Thymus (tissue), 14 donors: ENCODE results near the gene PAK3. TPM values are rescaled to one million over a fixed set of nuclear protein-coding genes. Genes with fewer than 3 reads are reported as not detected.

Source experiments
- DNase-seq, 9 donors: peaks; one replicate each; pipeline ENCODE4 v3.0.0-alpha.2; 2013; ENCODE audit warnings: low spot score in 9 of 9, low read depth in 6 of 9, missing footprints in 1 of 9
- H3K27ac ChIP-seq, 2 donors: one replicate each; pipeline ENCODE4 v1.5.1; 2013; ENCODE audit warnings: control low read depth in 1 of 2, low read depth in 1 of 2, low read length in 1 of 2, mild to moderate bottlenecking in 1 of 2, moderate library complexity in 1 of 2
- H3K27me3 ChIP-seq, 2 donors: one replicate each; pipeline ENCODE4 v1.5.1; 2013; ENCODE audit warnings: low read length in 1 of 2; ENCODE audit not compliant: control insufficient read depth in 2 of 2, insufficient read depth in 1 of 2
- H3K36me3 ChIP-seq, 2 donors: one replicate each; pipeline ENCODE4 v1.5.1; 2013; ENCODE audit warnings: low read length in 1 of 2, mild to moderate bottlenecking in 1 of 2, moderate library complexity in 1 of 2; ENCODE audit not compliant: control insufficient read depth in 2 of 2, insufficient read depth in 2 of 2
- H3K4me1 ChIP-seq, 2 donors: one replicate each; pipeline ENCODE4 v1.5.1; 2013; ENCODE audit warnings: low read length in 2 of 2; ENCODE audit not compliant: control insufficient read depth in 2 of 2, insufficient read depth in 2 of 2
- H3K4me3 ChIP-seq, 2 donors: one replicate each; pipeline ENCODE4 v1.5.1; 2013; ENCODE audit warnings: low read length in 2 of 2, control low read depth in 1 of 2, mild to moderate bottlenecking in 1 of 2
- H3K9me3 ChIP-seq, 2 donors: one replicate each; pipeline ENCODE4 v1.5.1; 2013; ENCODE audit warnings: low read length in 1 of 2, mild to moderate bottlenecking in 1 of 2; ENCODE audit not compliant: control insufficient read depth in 2 of 2, insufficient read depth in 1 of 2
- WGBS: extraction: QIAGEN DNeasy Blood & Tissue Kit; methylation state at CpG from one replicate; pipeline ENCODE4 v1.1.7; 2013; 5-methylcytosine and 5-hydroxymethylcytosine counted together
- long read RNA-seq, 10 donors: transcript quantifications; one replicate each; lab custom pipeline, GENCODE V29; 2026
- polyA plus RNA-seq: library from polyadenylated mRNA; stranded (reverse); fragments of 200-250 nt; gene quantifications from one replicate; pipeline ENCODE4 v1.2.3, GENCODE V29; 2013
- total RNA-seq: library from RNA; stranded (reverse); fragments of 120-200 nt; gene quantifications from one replicate; pipeline ENCODE4 v1.2.4, GENCODE V29; 2013
- donor health status: healthy.

PAK3 gene
- total RNA-seq: 1.4 TPM
- polyA plus RNA-seq: 1.0 TPM
- long read RNA-seq, donor 1: 0 reads
- long read RNA-seq, donor 2: 0 reads
- long read RNA-seq, donor 3: 0 reads
- long read RNA-seq, donor 4: 0 reads
- long read RNA-seq, donor 5: 0 reads
- long read RNA-seq, donor 6: 0 reads
- long read RNA-seq, donor 7: 0 reads
- long read RNA-seq, donor 8: 0 reads
- long read RNA-seq, donor 9: 0 reads
- long read RNA-seq, donor 10: 0 reads

GRCh38 chrX:111095974-111096895 lies at the start of gene PAK3:
Gene PAK3 (plus strand): TSS chrX:111096191. CDS start chrX:111123104, 26,913 bp downstream.
- Histone ChIP-seq H3K4me1 (no peaks in the 10 kb centered on the region), H3K36me3 (no peaks in the 10 kb centered on the region), H3K4me3 (peak within 1 kb of the TSS; percentile 32 to 33), H3K27ac (no peak within 1 kb of the TSS), H3K27me3 (peaks cover 0 to 27% of the 10 kb centered on the region in 2 donors), H3K9me3 (no peaks in the 10 kb centered on the region)
- DNase-seq: peak in 4 of 9 donors; percentile 8 to 47 (median 12)
- WGBS: 4% methylated on average over 51 of the region's 51 CpGs

GRCh38 chrX:111047575-111047974 lies 48.4 kb upstream of the PAK3 start:
- H3K4me1 ChIP-seq: no peaks in the 10 kb centered on the region
- H3K27ac ChIP-seq: no peak overlapping the region
- no peaks in the 10 kb centered on the region for H3K36me3 ChIP-seq
- WGBS: 64% methylated on average over 4 of the region's 4 CpGs
- H3K27me3 ChIP-seq: no peaks in the 10 kb centered on the region
- DNase-seq: no peak
- H3K4me3 ChIP-seq: no peak overlapping the region
- H3K9me3 ChIP-seq: no peaks in the 10 kb centered on the region

GRCh38 chrX:111052478-111052877 lies 43.5 kb upstream of the PAK3 start:
- Histone ChIP-seq H3K36me3 (no peaks in the 10 kb centered on the region), H3K27me3 (no peaks in the 10 kb centered on the region), H3K27ac (no peak overlapping the region), H3K9me3 (no peaks in the 10 kb centered on the region), H3K4me3 (no peak overlapping the region), H3K4me1 (no peaks in the 10 kb centered on the region)
- no peak for DNase-seq

GRCh38 chrX:111071542-111072277 lies 24.3 kb upstream of the PAK3 start:
- WGBS: 83% methylated on average over 1 of the region's 1 CpG
- Histone ChIP-seq H3K27me3 (no peaks in the 10 kb centered on the region), H3K27ac (no peak overlapping the region), H3K9me3 (no peaks in the 10 kb centered on the region), H3K36me3 (no peaks in the 10 kb centered on the region), H3K4me3 (no peak overlapping the region), H3K4me1 (no peaks in the 10 kb centered on the region)
- DNase-seq: no peak

GRCh38 chrX:111083081-111083480 lies 12.9 kb upstream of the PAK3 start:
- Histone ChIP-seq H3K36me3 (no peaks in the 10 kb centered on the region), H3K4me3 (no peak overlapping the region), H3K27me3 (no peaks in the 10 kb centered on the region), H3K27ac (no peak overlapping the region), H3K9me3 (no peaks in the 10 kb centered on the region), H3K4me1 (no peaks in the 10 kb centered on the region)
- no peak for DNase-seq
- 4% methylated on average over 1 of the region's 1 CpG for WGBS

GRCh38 chrX:111086591-111087006 lies 9.4 kb upstream of the PAK3 start:
- WGBS: 86% methylated on average over 6 of the region's 6 CpGs
- DNase-seq: no peak
- Histone ChIP-seq H3K27me3 (no peaks in the 10 kb centered on the region), H3K4me1 (no peaks in the 10 kb centered on the region), H3K4me3 (no peak overlapping the region), H3K27ac (no peak overlapping the region), H3K36me3 (no peaks in the 10 kb centered on the region), H3K9me3 (no peaks in the 10 kb centered on the region)

GRCh38 chrX:111088628-111089027 lies 7.4 kb upstream of the PAK3 start:
- Histone ChIP-seq H3K36me3 (no peaks in the 10 kb centered on the region), H3K27ac (no peak overlapping the region), H3K4me1 (no peaks in the 10 kb centered on the region), H3K9me3 (no peaks in the 10 kb centered on the region), H3K27me3 (no peaks in the 10 kb centered on the region), H3K4me3 (no peak overlapping the region)
- WGBS: 88% methylated on average over 3 of the region's 3 CpGs
- no peak for DNase-seq

- Histone ChIP-seq H3K4me1 (no peaks in the 10 kb centered on the region), H3K27ac (no peak overlapping the region), H3K27me3 (peaks cover 0 to 4% of the 10 kb centered on the region in 2 donors), H3K4me3 (no peak overlapping the region), H3K36me3 (no peaks in the 10 kb centered on the region), H3K9me3 (no peaks in the 10 kb centered on the region)
- WGBS: 85% methylated on average over 4 of the region's 4 CpGs
- no peak for DNase-seq
Measured at GRCh38 chrX:111090458-111090857, 5.5 kb upstream of the PAK3 start.

- H3K36me3 ChIP-seq: no peaks in the 10 kb centered on the region
- DNase-seq: peak in 6 of 9 donors; percentile 10 to 71 (median 31)
Measured at GRCh38 chrX:111098874-111099273, 2.9 kb downstream of the PAK3 start.

More at GRCh38 chrX:111098874-111099273, 2.9 kb downstream of the PAK3 start:
- no peak overlapping the region for H3K27ac ChIP-seq
- 9% methylated on average over 22 of the region's 22 CpGs for WGBS
- H3K4me3 ChIP-seq: no peak overlapping the region
- H3K9me3 ChIP-seq: no peaks in the 10 kb centered on the region
- H3K4me1 ChIP-seq: no peaks in the 10 kb centered on the region
- H3K27me3 ChIP-seq: peaks cover 0 to 27% of the 10 kb centered on the region in 2 donors
